K562 (cell line): ENCODE results near the gene CZIB. TPM values are rescaled to one million over a fixed set of nuclear protein-coding genes. Genes with fewer than 3 reads are reported as not detected.

Experiments used
- ATAC-seq: fragments of 200-7000 bp; cut with Tn5 transposase; 3 replicates; pipeline ENCODE4 v1.9.1; 2020; ENCODE audit warnings: moderate library complexity
- BruUV-seq: library from RNA; stranded (reverse); fragments of 400-500 nt; replicated peaks from 2 replicates; lab custom pipeline; 2021; lab: Mats Ljungman, UMichigan
- CTCF ChIA-PET: fragments of 300-600 bp; formaldehyde crosslinking; extraction: SDS; loops from one replicate; lab custom pipeline; 2021; ENCODE audit warnings: low intra/inter-chr PET ratio; lab: Yijun Ruan, JAX
- POLR2A ChIA-PET: fragments of 300-600, 350-650 bp; sonication (Branson Sonifier 250); formaldehyde crosslinking; extraction: SDS; loops from one replicate; lab custom pipeline; 2021; ENCODE audit warnings: antibody characterized with exemption, inconsistent platforms; lab: Yijun Ruan, JAX
- DNase-seq, 4 experiments: peaks; one replicate each; pipeline versions ENCODE4 v3.0.0 to v3.0.0-alpha.2; 2011 to 2018; ENCODE audit warnings: low spot score in 3 of 4, mixed read lengths in 3 of 4; ENCODE audit errors: extremely low read depth in 1 of 4
- FAIRE-seq: peaks from 2 replicates; lab custom pipeline; 2011; peaks lifted over from hg19 to GRCh38; lab: Jason Lieb, UNC
- H2AFZ ChIP-seq: 2 replicates; pipeline ENCODE4 v1.6.0; 2011; ENCODE audit warnings: low read depth, low read length, control low read depth, inconsistent platforms
- H3K27ac ChIP-seq: fragments of 200-600 bp; 3 replicates; pipeline ENCODE4 v1.8.0; 2011; ENCODE audit warnings: low read depth, mild to moderate bottlenecking, control low read depth, inconsistent platforms, low read length, moderate library complexity, mixed read lengths; ENCODE audit errors: extremely low read depth
- H3K27me3 ChIP-seq, 2 experiments: fragments of 300-600 bp in 1 of 2; 2 replicates in 1 of 2; 3 replicates in 1 of 2; pipeline versions ENCODE4 v1.6.0 to v1.8.0; 2011; ENCODE audit warnings: inconsistent platforms in 2 of 2, low read length in 2 of 2, mild to moderate bottlenecking in 1 of 2, mixed read lengths in 1 of 2, moderate library complexity in 1 of 2; ENCODE audit not compliant: control insufficient read depth in 2 of 2, insufficient read depth in 2 of 2
- H3K36me3 ChIP-seq: fragments of 300-600 bp; 3 replicates; pipeline ENCODE4 v1.8.0; 2011; ENCODE audit warnings: mild to moderate bottlenecking, low read length, inconsistent platforms; ENCODE audit not compliant: control insufficient read depth, insufficient read depth
- H3K4me1 ChIP-seq, 2 experiments: fragments of 200-600 bp in 1 of 2; replicated peaks in 1 of 2; 2 replicates in 1 of 2; 3 replicates in 1 of 2; pipeline versions ENCODE4 v1.5.1 to v1.8.0; 2011; ENCODE audit warnings: inconsistent platforms in 2 of 2, low read length in 2 of 2, mild to moderate bottlenecking in 1 of 2, mixed read lengths in 1 of 2, moderate library complexity in 1 of 2; ENCODE audit not compliant: control insufficient read depth in 2 of 2, insufficient read depth in 2 of 2
- H3K4me2 ChIP-seq: 2 replicates; pipeline ENCODE4 v1.6.1; 2011; ENCODE audit warnings: low read length, control low read depth, inconsistent platforms, mixed read lengths; ENCODE audit not compliant: insufficient read depth
- H3K4me3 ChIP-seq: fragments of 200-600 bp; sonication (generic), shearing (Covaris generic); 2 replicates; pipeline ENCODE4 v1.5.1; 2016; ENCODE audit warnings: control low read depth, inconsistent platforms
- H3K79me2 ChIP-seq: fragments of 200-600 bp; 3 replicates; pipeline ENCODE4 v1.8.0; 2011; ENCODE audit warnings: low read length, inconsistent platforms; ENCODE audit not compliant: control insufficient read depth, insufficient read depth
- H3K9ac ChIP-seq, 2 experiments: 2 replicates each; pipeline versions ENCODE4 v1.6.0 to v1.6.1; 2011; ENCODE audit warnings: low read depth in 2 of 2, low read length in 2 of 2, control low read depth in 1 of 2, inconsistent platforms in 1 of 2, mild to moderate bottlenecking in 1 of 2, mixed read lengths in 1 of 2; ENCODE audit not compliant: insufficient read depth in 1 of 2
- H3K9me1 ChIP-seq: one replicate; pipeline ENCODE4 v1.6.0; 2011; ENCODE audit warnings: inconsistent platforms, mild to moderate bottlenecking, low read length, moderate library complexity; ENCODE audit not compliant: control insufficient read depth, insufficient read depth
- H3K9me3 ChIP-seq: replicated peaks from 2 replicates; pipeline ENCODE4 v1.5.1; 2011; ENCODE audit warnings: low read depth, low read length, inconsistent platforms; ENCODE audit not compliant: control insufficient read depth, insufficient read depth
- H4K20me1 ChIP-seq: replicated peaks from 2 replicates; pipeline ENCODE4 v1.6.1; 2011; ENCODE audit warnings: low read length, inconsistent platforms, mixed read lengths; ENCODE audit not compliant: control insufficient read depth, insufficient read depth
- CLOCK ChIP-seq: fragments of 250-450 bp; sonication (Bioruptor Pico); IDR thresholded peaks from 2 replicates; pipeline ENCODE4 v1.4.0; 2020; ENCODE audit warnings: mild to moderate bottlenecking, moderate library complexity, borderline replicate concordance
- SREBF1 ChIP-seq: fragments of 150-350 bp; IDR thresholded peaks from 2 replicates; pipeline ENCODE4 v1.6.1; 2014; ENCODE audit warnings: antibody characterized with exemption, low read depth, low read length, borderline replicate concordance
- WGBS: fragments of 100-300 bp; shearing (Covaris generic); methylation state at CpG from one replicate; pipeline ENCODE4 v1.1.6; 2016; ENCODE audit warnings: low coverage, mixed read lengths; ENCODE audit not compliant: insufficient coverage; ENCODE audit errors: missing lambda C conversion rate; 5-methylcytosine and 5-hydroxymethylcytosine counted together
- in situ Hi-C: fragments of 300-500 bp; cut with MboI; formaldehyde crosslinking; loops from 4 replicates; pipeline ENCODE4 v1.15.0; 2018; ENCODE audit warnings: inconsistent platforms, mixed read lengths
- intact Hi-C: fragments of 100-400 bp; cut with micrococcal nuclease; formaldehyde crosslinking; loops from 2 replicates; pipeline ENCODE4 v1.14.2; 2022
- polyA plus RNA-seq, 8 experiments: library from polyadenylated mRNA; depleted of rRNA in 4 of 8; stranded (reverse) in 5 of 8; unstranded in 3 of 8; fragments of >200 nt; fragmentation: Nextera tagmentation in 2 of 8; fragmentation: Illumina TruSeq in 1 of 8; extraction: Ambion mirVana in 2 of 8; extraction: Trizol in 1 of 8; gene quantifications; 2 replicates each; pipeline versions ENCODE4 v1.2.1 to v1.2.3, GENCODE V29; 2011 to 2014; ENCODE audit warnings: inconsistent platforms in 1 of 8, missing spikeins in 1 of 8
- total RNA-seq, 7 experiments: library from RNA; depleted of rRNA in 6 of 7; stranded (reverse); fragments of >200 nt in 6 of 7; fragmentation: Illumina TruSeq in 2 of 7; extraction: Trizol in 2 of 7; gene quantifications; 2 replicates each; pipeline versions ENCODE4 v1.2.1 to v1.2.3, GENCODE V29; 2011 to 2021; ENCODE audit warnings: low replicate concordance in 1 of 7

CZIB gene
- total and polyA plus RNA-seq, 9 of the 15 experiments (the other 6 are each of a cell fraction or from before 2014, with no cell fraction given), result 52.6 to 111 (median 80.0) TPM

GRCh38 chr1:53180951-53181350 is 39.5 kb downstream of the CZIB start:
- intact Hi-C loops, result no loop called here
- CTCF ChIA-PET, result no interaction called here
- 22% methylated on average over 5 of the region's 5 CpGs for WGBS
- POLR2A ChIA-PET, result interaction anchor here (0.7 to 4.3 kb wide), 6 partner anchors 16 to 497 kb away, joined by 3 to 19 read pairs (median 3); no protein-coding TSS in a partner anchor
- no peak for DNase-seq
- FAIRE-seq, result no peak
- no peaks in the 10 kb centered on the region for H3K9me1 ChIP-seq
- no peak overlapping the region for H3K4me3 ChIP-seq
- no peak for TF ChIP-seq CLOCK (CRISPR knock-in tag)
- no peak for TF ChIP-seq SREBF1
- no peaks in the 10 kb centered on the region for H3K9me3 ChIP-seq
- 0 out of 3 replicates have a peak, but pooled peaks have one; percentile 9 for ATAC-seq
- no peaks in the 10 kb centered on the region for H3K79me2 ChIP-seq
- no TSS peak for BruUV-seq
- no peak overlapping the region for H3K4me2 ChIP-seq
- H4K20me1 ChIP-seq, result no peaks in the 10 kb centered on the region
- no peak overlapping the region for H3K27ac ChIP-seq
- H3K9ac ChIP-seq, result no peak overlapping the region
- H3K27me3 ChIP-seq, result peaks cover 28 to 49% of the 10 kb centered on the region in 2 experiments; a peak in 4 of 5 replicates
- peaks cover 16 to 34% of the 10 kb centered on the region in 2 experiments for H3K4me1 ChIP-seq
- H3K36me3 ChIP-seq, result no peaks in the 10 kb centered on the region
- in situ Hi-C loops, result loop anchor here (10.0 to 25.0 kb wide), 2 partner anchors 269 to 476 kb away; partner anchors contain the start of gene ECHDC2
- H2AFZ ChIP-seq, result no peak overlapping the region
